Measurements from ENCODE around the gene CLEC20A.

GRCh38 chr1:178502330-178502714 is 5.6 kb upstream of the CLEC20A start:
- TF ChIP-seq CTCF (IDR thresholded peaks at IDR 0.05) = no peak
- no peak for TF ChIP-seq POLR2A (IDR thresholded peaks at IDR 0.05)

All from adrenal gland (tissue), 5 donors.